CD4-positive, CD25-positive, alpha-beta regulatory T cell (primary cell): ENCODE results near the gene YTHDF1. TPM values are rescaled to one million over a fixed set of nuclear protein-coding genes. Genes with fewer than 3 reads are reported as not detected.
"Not testable (repeated sequence)": the region's sequence is repeated elsewhere in the genome, so short reads cannot be mapped to it uniquely, and the experiment has no call there.

Experiments
- ATAC-seq, 2 donors: fragments of 150-1000 bp; cut with Tn5 transposase; one replicate each; pipeline ENCODE4 v1.10.0; 2021; ENCODE audit warnings: low read depth in 2 of 2, moderate number of reproducible peaks in 2 of 2, moderate library complexity in 1 of 2
- DNase-seq, 3 donors: peaks; one replicate each; pipeline versions ENCODE4 v3.0.0 to v3.0.0-alpha.2; 2012 to 2022; ENCODE audit warnings: mixed read lengths in 1 of 3
- H3K27ac ChIP-seq: one replicate; pipeline ENCODE4 v1.7.0; 2013; ENCODE audit warnings: mild to moderate bottlenecking, low read length; ENCODE audit not compliant: insufficient read depth, poor library complexity, severe bottlenecking
- H3K27me3 ChIP-seq: one replicate; pipeline ENCODE4 v1.7.0; 2013; ENCODE audit warnings: low read length; ENCODE audit not compliant: control insufficient read depth, insufficient read depth
- H3K36me3 ChIP-seq: one replicate; pipeline ENCODE4 v1.7.0; 2013; ENCODE audit warnings: mild to moderate bottlenecking, low read length, moderate library complexity; ENCODE audit not compliant: control insufficient read depth, insufficient read depth
- H3K4me1 ChIP-seq: 2 replicates; pipeline ENCODE4 v1.7.0; 2013; ENCODE audit warnings: mild to moderate bottlenecking, low read length; ENCODE audit not compliant: insufficient read depth, control insufficient read depth, poor library complexity, severe bottlenecking
- H3K4me3 ChIP-seq: one replicate; pipeline ENCODE4 v1.7.0; 2013; ENCODE audit warnings: low read depth, mild to moderate bottlenecking, low read length, moderate library complexity
- H3K9me3 ChIP-seq, 2 experiments: 1 replicate in 1 of 2; 2 replicates in 1 of 2; pipeline ENCODE4 v1.7.0; 2013; ENCODE audit warnings: low read length in 2 of 2, mild to moderate bottlenecking in 1 of 2, moderate library complexity in 1 of 2; ENCODE audit not compliant: control insufficient read depth in 2 of 2
- H3K27ac Mint-ChIP-seq, 3 donors: one replicate each; pipeline ENCODE4 v1.8.0; 2020 to 2022; ENCODE audit warnings: mild to moderate bottlenecking in 3 of 3, mixed read lengths in 3 of 3, moderate library complexity in 2 of 3
- H3K27me3 Mint-ChIP-seq: one replicate; pipeline ENCODE4 v1.8.0; 2022; ENCODE audit warnings: mild to moderate bottlenecking, mixed read lengths
- H3K36me3 Mint-ChIP-seq: one replicate; pipeline ENCODE4 v1.8.0; 2020; ENCODE audit warnings: mixed read lengths
- H3K4me1 Mint-ChIP-seq, 4 donors: one replicate each; pipeline ENCODE4 v1.8.0; 2020 to 2022; ENCODE audit warnings: mixed read lengths in 4 of 4, mild to moderate bottlenecking in 1 of 4
- H3K4me3 Mint-ChIP-seq, 4 donors: one replicate each; pipeline ENCODE4 v1.8.0; 2020 to 2022; ENCODE audit warnings: mild to moderate bottlenecking in 4 of 4, mixed read lengths in 4 of 4, moderate library complexity in 3 of 4
- H3K9me3 Mint-ChIP-seq, 7 donors: one replicate each; pipeline ENCODE4 v1.8.0; 2020 to 2022; ENCODE audit warnings: mixed read lengths in 7 of 7, mild to moderate bottlenecking in 3 of 7, moderate library complexity in 2 of 7
- polyA plus RNA-seq, 4 donors: library from polyadenylated mRNA; unstranded; fragments of 300-500 nt; fragmentation: Illumina TruSeq; gene quantifications; one replicate each; pipeline ENCODE4 v1.2.3, GENCODE V29; 2021
- total RNA-seq: library from RNA; stranded (reverse); gene quantifications from one replicate; pipeline ENCODE4 v1.2.3, GENCODE V29; 2022

The YTHDF1 gene
- total and polyA plus RNA-seq, 5 donors from 2014 or later = 28.5 to 38.4 (median 33.5) TPM

DNA sequence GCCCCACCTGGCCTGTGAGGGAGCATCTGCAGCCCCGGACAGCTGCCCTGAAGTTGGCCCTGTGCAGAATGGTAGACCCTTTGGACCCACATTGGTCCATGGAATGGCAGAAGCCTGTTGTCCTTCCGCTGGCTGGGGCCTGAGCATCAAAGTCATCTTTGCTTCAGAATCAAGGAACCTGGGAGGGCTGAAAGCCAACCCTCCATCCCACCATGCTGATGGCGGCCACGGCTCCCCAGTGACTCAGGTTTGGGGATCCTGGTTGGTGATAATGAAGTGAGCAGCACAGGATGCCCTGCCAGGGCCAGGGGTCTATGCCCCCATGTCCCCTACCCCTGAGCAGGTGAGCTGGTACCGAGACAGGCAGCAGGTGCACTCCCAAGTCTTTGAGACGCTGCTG, 52.8 kb downstream of the YTHDF1 start:
- no peak for DNase-seq
- peaks cover 0 to 2% (median 0%) of the 10 kb centered on the region in 4 donors for H3K4me1 Mint-ChIP-seq
- H3K9me3 Mint-ChIP-seq = no peaks in the 10 kb centered on the region
- H3K27me3 ChIP-seq = no peaks in the 10 kb centered on the region
- H3K9me3 ChIP-seq = no peaks in the 10 kb centered on the region
- no peak overlapping the region for H3K4me3 Mint-ChIP-seq
- no peak overlapping the region for H3K27ac ChIP-seq
- H3K27ac Mint-ChIP-seq = no peak overlapping the region
- peaks cover 4% of the 10 kb centered on the region for H3K27me3 Mint-ChIP-seq
- no peak for ATAC-seq
- no peaks in the 10 kb centered on the region for H3K36me3 Mint-ChIP-seq
- H3K4me1 ChIP-seq = no peaks in the 10 kb centered on the region
- H3K4me3 ChIP-seq = no peak overlapping the region
- no peaks in the 10 kb centered on the region for H3K36me3 ChIP-seq

GRCh38 chr20:63162206-63162795, 53.6 kb downstream of the YTHDF1 start:
- DNase-seq = no peak
- H3K4me1 Mint-ChIP-seq = peaks cover 0 to 2% (median 0%) of the 10 kb centered on the region in 4 donors

GRCh38 chr20:63161176-63161651, 54.7 kb downstream of the YTHDF1 start:
- Mint-ChIP-seq H3K27ac (no peak overlapping the region), H3K4me1 (no peaks in the 10 kb centered on the region)
- H3K4me1 ChIP-seq = no peaks in the 10 kb centered on the region

More at GRCh38 chr20:63162206-63162795, 53.6 kb downstream of the YTHDF1 start:
- Mint-ChIP-seq H3K27ac (no peak overlapping the region), H3K36me3 (no peaks in the 10 kb centered on the region), H3K9me3 (no peaks in the 10 kb centered on the region), H3K4me3 (no peak overlapping the region), H3K27me3 (peaks cover 4% of the 10 kb centered on the region)
- Histone ChIP-seq H3K4me1 (no peaks in the 10 kb centered on the region), H3K36me3 (no peaks in the 10 kb centered on the region), H3K4me3 (no peak overlapping the region), H3K27ac (no peak overlapping the region), H3K27me3 (no peaks in the 10 kb centered on the region), H3K9me3 (no peaks in the 10 kb centered on the region)
- ATAC-seq = no peak

GRCh38 chr20:63160641-63161175, 55.2 kb downstream of the YTHDF1 start:
- Mint-ChIP-seq H3K4me1 (no peaks in the 10 kb centered on the region), H3K36me3 (no peaks in the 10 kb centered on the region), H3K9me3 (no peaks in the 10 kb centered on the region), H3K27me3 (peaks cover 9% of the 10 kb centered on the region), H3K4me3 (no peak overlapping the region), H3K27ac (no peak overlapping the region)
- DNase-seq (no peak), ATAC-seq (no peak)
- no peaks in the 10 kb centered on the region for H3K4me1 ChIP-seq
- H3K36me3 ChIP-seq = no peaks in the 10 kb centered on the region
- H3K27me3 ChIP-seq = no peaks in the 10 kb centered on the region
- H3K9me3 ChIP-seq = no peaks in the 10 kb centered on the region
- no peak overlapping the region for H3K27ac ChIP-seq
- H3K4me3 ChIP-seq = no peak overlapping the region

More at GRCh38 chr20:63161176-63161651, 54.7 kb downstream of the YTHDF1 start:
- Mint-ChIP-seq H3K9me3 (no peaks in the 10 kb centered on the region), H3K36me3 (no peaks in the 10 kb centered on the region), H3K27me3 (peaks cover 4% of the 10 kb centered on the region), H3K4me3 (no peak overlapping the region)
- H3K9me3 ChIP-seq = no peaks in the 10 kb centered on the region
- no peaks in the 10 kb centered on the region for H3K36me3 ChIP-seq
- H3K27ac ChIP-seq = no peak overlapping the region
- no peak for DNase-seq
- ATAC-seq = no peak
- no peak overlapping the region for H3K4me3 ChIP-seq
- H3K27me3 ChIP-seq = no peaks in the 10 kb centered on the region

- H3K9me3 ChIP-seq = no peaks in the 10 kb centered on the region
- Mint-ChIP-seq H3K9me3 (no peaks in the 10 kb centered on the region), H3K4me3 (no peak overlapping the region), H3K36me3 (no peaks in the 10 kb centered on the region), H3K27me3 (peaks cover 9% of the 10 kb centered on the region), H3K27ac (no peak overlapping the region), H3K4me1 (no peaks in the 10 kb centered on the region)
- H3K27me3 ChIP-seq = no peaks in the 10 kb centered on the region
- no peaks in the 10 kb centered on the region for H3K36me3 ChIP-seq
- ATAC-seq = no peak
- H3K27ac ChIP-seq = no peak overlapping the region
- H3K4me3 ChIP-seq = no peak overlapping the region
- no peaks in the 10 kb centered on the region for H3K4me1 ChIP-seq
- DNase-seq = no peak
These were observed 55.9 kb downstream of the YTHDF1 start for GRCh38 chr20:63159826-63160640.

DNA sequence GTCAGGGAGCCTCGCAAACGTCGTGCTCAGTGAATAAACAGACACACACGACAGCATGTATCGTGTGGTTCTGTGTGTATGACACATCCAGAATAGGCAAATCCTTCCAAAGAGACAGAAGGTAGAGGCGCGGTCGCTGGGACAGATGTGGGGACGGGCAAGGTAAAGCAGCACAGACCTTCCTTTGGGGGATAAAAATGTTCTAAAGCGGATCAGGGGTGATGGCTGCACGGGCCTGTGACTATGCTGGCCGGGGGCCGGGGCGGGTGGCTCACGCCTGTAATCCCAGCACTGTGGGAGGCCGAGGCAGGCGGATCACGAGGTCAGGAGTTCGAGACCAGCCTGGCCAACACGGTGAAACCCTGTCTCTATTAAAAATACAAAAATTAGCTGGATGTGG, 56.7 kb downstream of the YTHDF1 start:
- H3K4me1 Mint-ChIP-seq, H3K36me3 Mint-ChIP-seq, H3K27ac ChIP-seq, DNase-seq, ATAC-seq, H3K27me3 Mint-ChIP-seq, H3K27ac Mint-ChIP-seq, H3K4me3 Mint-ChIP-seq, H3K4me1 ChIP-seq, H3K27me3 ChIP-seq, H3K4me3 ChIP-seq, H3K36me3 ChIP-seq, H3K9me3 Mint-ChIP-seq, H3K9me3 ChIP-seq: not testable (repeated sequence)

DNA sequence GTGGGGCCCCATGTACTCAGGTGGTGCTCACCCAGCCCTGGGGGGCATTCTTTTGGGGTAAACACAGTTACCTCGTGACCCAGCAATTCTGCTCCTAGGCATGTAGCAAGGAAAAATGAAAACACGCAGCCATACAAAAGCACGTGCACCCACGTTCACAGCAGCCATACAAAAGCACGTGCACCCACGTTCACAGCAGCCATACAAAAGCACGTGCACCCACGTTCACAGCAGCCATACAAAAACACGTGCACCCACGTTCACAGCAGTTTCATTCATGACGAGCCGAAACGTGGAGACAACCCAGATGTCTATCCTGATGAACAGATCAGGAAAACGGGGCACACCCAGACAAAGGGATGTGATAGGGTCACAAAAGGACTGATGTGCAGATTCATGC, 57.1 kb downstream of the YTHDF1 start:
- Histone ChIP-seq H3K36me3 (no peaks in the 10 kb centered on the region), H3K27me3 (no peaks in the 10 kb centered on the region), H3K9me3 (no peaks in the 10 kb centered on the region), H3K27ac (no peak overlapping the region), H3K4me1 (no peaks in the 10 kb centered on the region), H3K4me3 (no peak overlapping the region)
- ATAC-seq = no peak
- Mint-ChIP-seq H3K4me1 (peaks cover 0 to 2% (median 0%) of the 10 kb centered on the region in 4 donors), H3K9me3 (peaks cover 0 to 1% (median 0%) of the 10 kb centered on the region in 7 donors), H3K4me3 (no peak overlapping the region), H3K27me3 (peaks cover 10% of the 10 kb centered on the region), H3K27ac (no peak overlapping the region), H3K36me3 (no peaks in the 10 kb centered on the region)
- DNase-seq = no peak
